Cardiac ventricle fibroblast (primary cell): ENCODE measurements around the gene ACVR2B. TPM values are rescaled to one million over a fixed set of nuclear protein-coding genes. Genes with fewer than 3 reads are reported as not detected.

Source experiments
- total RNA-seq: library from RNA; depleted of rRNA; stranded (reverse); fragments of >200 nt; gene quantifications from 2 replicates; pipeline ENCODE4 v1.2.3, GENCODE V29; 2015

ACVR2B gene
- 1.5 and 1.7 TPM in 2 replicates for total RNA-seq

GRCh38 chr3:38453075-38453912, at the start of gene ACVR2B:
Gene ACVR2B (plus strand): TSS chr3:38453890. CDS start chr3:38454323, 433 bp downstream.

GRCh38 chr3:38496131-38496910, 42.6 kb downstream of the ACVR2B start, which contains the start of gene EXOG:
Gene EXOG (plus strand): TSS chr3:38496340. CDS start chr3:38496368, 28 bp downstream.

Other genes with a start within 250 kb of the ACVR2B start
- not detected in 2 replicates for gene SLC22A13, start 188.1 kb upstream of the ACVR2B start, total RNA-seq
- gene SLC22A14, start 171.6 kb upstream of the ACVR2B start, total RNA-seq: not detected in 2 replicates
- gene XYLB, start 107.1 kb upstream of the ACVR2B start, total RNA-seq: 3.8 and 8.4 TPM in 2 replicates
- gene EXOG, start 42.5 kb downstream of the ACVR2B start, total RNA-seq: 4.4 and 7.2 TPM in 2 replicates
- gene SCN5A, start 195.8 kb downstream of the ACVR2B start, total RNA-seq: 0.05 and 0.44 TPM in 2 replicates